Activated CD8-positive, alpha-beta T cell treated with anti-CD3 and anti-CD28 coated beads for 36 hours (primary cell): ENCODE results near the gene FGF14. TPM values are rescaled to one million over a fixed set of nuclear protein-coding genes. Genes with fewer than 3 reads are reported as not detected.
"Not testable (repeated sequence)": the region's sequence is repeated elsewhere in the genome, so short reads cannot be mapped to it uniquely, and the experiment has no call there.

Experiments used
- ATAC-seq: fragments of 200-7000 bp; cut with Tn5 transposase; one replicate; pipeline ENCODE4 v1.10.0; 2021; ENCODE audit warnings: mild to moderate bottlenecking, moderate library complexity
- CTCF ChIA-PET: fragments of 350-600 bp; sonication (Branson Sonifier 250); formaldehyde crosslinking; loops from one replicate; lab custom pipeline; 2021; ENCODE audit warnings: antibody characterized with exemption; lab: Charles Lee
- POLR2A ChIA-PET: fragments of 350-600 bp; sonication (Branson Sonifier 250); formaldehyde crosslinking; loops from one replicate; lab custom pipeline; 2021; ENCODE audit warnings: antibody characterized with exemption; lab: Charles Lee
- DNase-seq: peaks from one replicate; pipeline ENCODE4 v3.0.0-alpha.2; 2020
- H3K27ac Mint-ChIP-seq: one replicate; pipeline ENCODE4 v1.8.0; 2021; ENCODE audit warnings: mild to moderate bottlenecking, mixed read lengths
- H3K27me3 Mint-ChIP-seq: one replicate; pipeline ENCODE4 v1.8.0; 2021; ENCODE audit warnings: mixed read lengths
- H3K36me3 Mint-ChIP-seq: one replicate; pipeline ENCODE4 v1.8.0; 2021; ENCODE audit warnings: low read depth, mixed read lengths
- H3K4me1 Mint-ChIP-seq: one replicate; pipeline ENCODE4 v1.8.0; 2021; ENCODE audit warnings: low read depth, mixed read lengths
- H3K4me3 Mint-ChIP-seq: one replicate; pipeline ENCODE4 v1.8.0; 2021; ENCODE audit warnings: mild to moderate bottlenecking, moderate library complexity, mixed read lengths
- H3K9me3 Mint-ChIP-seq: one replicate; pipeline ENCODE4 v1.8.0; 2021; ENCODE audit warnings: mixed read lengths
- CTCF ChIP-seq: fragments of 200-600 bp; IDR thresholded peaks from one replicate; pipeline ENCODE4 v1.8.0; 2022; ENCODE audit warnings: antibody characterized with exemption, mild to moderate bottlenecking
- intact Hi-C: fragments of 100-400 bp; cut with micrococcal nuclease; formaldehyde crosslinking; loops from one replicate; pipeline ENCODE4 v1.10.0; 2022
- total RNA-seq, 2 experiments: library from RNA; stranded (reverse); gene quantifications; one replicate each; pipeline ENCODE4 v1.2.3, GENCODE V29; 2021

FGF14 gene
- total RNA-seq, 2 experiments from 2014 or later = not detected

DNA sequence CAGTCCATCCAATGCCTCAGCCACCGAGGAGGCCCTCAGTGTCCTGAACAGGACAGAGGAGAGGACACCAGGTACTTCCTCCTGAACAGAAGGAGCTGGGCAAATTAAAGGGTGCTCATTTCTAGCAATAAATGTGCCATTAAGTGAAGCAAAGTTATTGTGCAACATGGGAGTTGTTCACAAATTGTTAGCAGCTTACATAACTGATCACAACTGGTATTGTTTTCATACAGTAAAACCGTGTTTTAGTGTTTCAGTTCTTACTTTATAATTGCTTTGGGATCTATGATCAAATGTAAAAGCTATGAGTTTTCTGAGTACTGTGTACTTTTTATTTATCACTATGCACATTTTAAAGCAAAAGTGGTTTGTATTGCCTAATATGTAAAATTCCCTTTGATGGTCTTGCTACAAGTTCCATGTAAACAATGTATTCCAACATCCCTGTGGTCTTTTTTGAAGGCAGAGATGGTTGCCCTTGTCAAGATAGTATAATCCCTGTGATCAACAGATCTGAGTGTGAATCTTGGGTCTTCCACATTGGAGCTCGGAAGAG is 263.1 kb downstream of the FGF14 start:
- CTCF ChIA-PET = interaction anchor here (1.2 kb wide), 1 partner anchor 15 kb away, joined by 5 read pairs; no protein-coding TSS in a partner anchor
- H3K27ac Mint-ChIP-seq = no peak overlapping the region
- POLR2A ChIA-PET = no interaction called here
- TF ChIP-seq CTCF = no peak
- H3K27me3 Mint-ChIP-seq = peaks cover 2% of the 10 kb centered on the region
- intact Hi-C loops = no loop called here
- ATAC-seq (no peak), DNase-seq (no peak)
- H3K4me3 Mint-ChIP-seq = no peak overlapping the region
- no peaks in the 10 kb centered on the region for H3K4me1 Mint-ChIP-seq
- H3K9me3 Mint-ChIP-seq = no peaks in the 10 kb centered on the region
- no peaks in the 10 kb centered on the region for H3K36me3 Mint-ChIP-seq

DNA sequence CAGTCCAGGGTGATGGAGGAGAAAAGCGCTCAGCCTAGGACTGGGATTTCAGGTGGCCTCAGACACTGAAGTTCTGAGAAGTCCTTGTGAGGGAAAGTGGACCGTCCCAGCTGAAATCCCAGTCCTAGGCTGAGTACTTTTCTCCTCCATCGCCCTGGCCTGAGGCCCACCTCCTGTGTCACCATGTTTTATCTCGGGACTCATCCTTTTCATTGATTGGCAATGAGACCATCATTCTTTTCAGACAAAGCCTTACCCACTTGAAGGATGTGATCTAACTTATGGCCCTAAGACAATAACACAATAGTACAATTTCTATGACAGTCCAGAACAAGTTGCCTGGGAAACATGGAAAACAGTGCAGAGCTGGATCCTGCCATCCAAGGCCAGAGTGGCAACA is 263.9 kb downstream of the FGF14 start:
- H3K4me3 Mint-ChIP-seq, POLR2A ChIA-PET, H3K27ac Mint-ChIP-seq, H3K27me3 Mint-ChIP-seq, H3K4me1 Mint-ChIP-seq, H3K36me3 Mint-ChIP-seq, ATAC-seq, DNase-seq, H3K9me3 Mint-ChIP-seq, intact Hi-C loops, CTCF ChIA-PET: not testable (repeated sequence)

DNA sequence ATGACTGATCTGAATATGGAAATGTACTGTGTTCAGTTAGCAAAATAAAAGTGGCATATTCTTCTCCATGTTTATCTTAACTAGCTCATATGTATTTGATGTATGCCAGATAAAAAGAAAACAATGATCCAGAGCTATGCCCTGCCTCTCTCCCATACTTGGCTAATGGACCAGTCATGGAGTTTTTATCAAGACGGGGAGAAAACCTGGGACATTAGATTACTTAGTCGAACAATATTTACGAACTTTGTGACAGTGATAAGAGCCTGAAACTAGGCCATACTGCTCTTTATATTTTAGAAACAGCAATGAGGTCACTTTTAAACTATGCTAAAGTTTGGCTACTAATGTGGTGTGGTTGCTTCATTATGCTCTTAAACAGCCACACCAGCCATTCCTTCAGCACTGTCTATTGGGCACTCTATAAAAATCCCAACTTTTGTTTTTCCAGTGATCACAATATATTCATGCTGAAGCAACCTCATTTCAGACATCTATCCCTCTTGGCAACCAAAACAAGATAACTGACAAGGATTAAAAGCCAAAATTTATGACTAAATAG is 265.0 kb downstream of the FGF14 start:
- DNase-seq (no peak), ATAC-seq (no peak)
- intact Hi-C loops = no loop called here
- peaks cover 2% of the 10 kb centered on the region for H3K27me3 Mint-ChIP-seq
- H3K27ac Mint-ChIP-seq = no peak overlapping the region
- no peaks in the 10 kb centered on the region for H3K4me1 Mint-ChIP-seq
- no peak overlapping the region for H3K4me3 Mint-ChIP-seq
- POLR2A ChIA-PET = no interaction called here
- no peaks in the 10 kb centered on the region for H3K36me3 Mint-ChIP-seq
- no peaks in the 10 kb centered on the region for H3K9me3 Mint-ChIP-seq
- CTCF ChIA-PET = no interaction called here
- no peak for TF ChIP-seq CTCF

DNA sequence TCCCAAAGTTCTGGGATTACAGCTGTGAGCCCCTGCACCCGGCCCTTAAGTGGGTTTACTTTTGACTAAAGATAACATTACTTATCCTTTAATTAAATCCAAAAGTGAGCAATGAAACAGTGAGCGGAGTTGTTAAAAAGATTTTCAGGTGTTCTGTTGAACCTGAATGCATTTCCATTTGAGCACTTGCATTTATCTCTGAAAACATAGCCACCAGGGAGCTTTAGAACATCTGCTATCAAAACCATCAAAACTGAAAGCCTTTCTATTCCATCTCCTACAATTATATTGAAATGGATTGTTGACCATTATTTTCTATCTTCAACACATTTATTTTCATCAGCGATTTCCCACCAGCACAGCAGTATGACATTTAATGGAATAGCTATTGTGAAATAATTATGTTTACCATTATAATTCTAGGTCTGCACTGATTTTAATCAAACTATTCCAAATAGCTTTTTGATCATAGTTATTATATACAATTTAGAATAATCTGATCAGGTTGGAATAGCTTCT is 269.0 kb downstream of the FGF14 start:
- H3K4me1 Mint-ChIP-seq = no peaks in the 10 kb centered on the region
- H3K4me3 Mint-ChIP-seq = no peak overlapping the region
- DNase-seq (no peak), ATAC-seq (no peak)
- no peak for TF ChIP-seq CTCF
- ChIA-PET POLR2A (no interaction called here), CTCF (interaction anchor here (1.0 to 1.9 kb wide), 3 partner anchors 8 to 13 kb away, joined by 3 to 6 read pairs (median 5); no protein-coding TSS in a partner anchor)
- no peaks in the 10 kb centered on the region for H3K9me3 Mint-ChIP-seq
- H3K27ac Mint-ChIP-seq = no peak overlapping the region
- H3K27me3 Mint-ChIP-seq = peaks cover 3% of the 10 kb centered on the region
- intact Hi-C loops = no loop called here
- no peaks in the 10 kb centered on the region for H3K36me3 Mint-ChIP-seq

GRCh38 chr13:102131246-102131645 is 270.6 kb downstream of the FGF14 start:
- no peak for ATAC-seq
- DNase-seq = no peak
- H3K4me1 Mint-ChIP-seq = no peaks in the 10 kb centered on the region
- POLR2A ChIA-PET = no interaction called here
- no peaks in the 10 kb centered on the region for H3K9me3 Mint-ChIP-seq
- H3K36me3 Mint-ChIP-seq = no peaks in the 10 kb centered on the region
- no peak overlapping the region for H3K4me3 Mint-ChIP-seq
- H3K27ac Mint-ChIP-seq = no peak overlapping the region
- CTCF ChIA-PET = interaction anchor here (1.2 kb wide), 1 partner anchor 10 kb away, joined by 5 read pairs; no protein-coding TSS in a partner anchor
- intact Hi-C loops = no loop called here
- no peak for TF ChIP-seq CTCF
- peaks cover 3% of the 10 kb centered on the region for H3K27me3 Mint-ChIP-seq
